Neural cell (in vitro differentiated cells): ENCODE data around the gene ZNF619. TPM values are rescaled to one million over a fixed set of nuclear protein-coding genes. Genes with fewer than 3 reads are reported as not detected.

Experiments
- H2AFZ ChIP-seq: fragments of 200-600, 300-800 bp; sonication (generic), shearing (Covaris generic); 2 replicates; pipeline ENCODE4 v1.6.0; 2014; ENCODE audit warnings: low read depth, mild to moderate bottlenecking, antibody characterized with exemption, low read length, moderate library complexity
- H3F3A ChIP-seq: fragments of 200-600 bp; shearing (Covaris generic); 2 replicates; pipeline ENCODE4 v1.6.1; 2016; ENCODE audit warnings: mild to moderate bottlenecking, moderate library complexity, mixed read lengths, antibody characterized with exemption, low read length; ENCODE audit not compliant: insufficient read depth, poor library complexity, severe bottlenecking
- H3K27ac ChIP-seq: fragments of 200-600, 300-800 bp; sonication (generic), shearing (Covaris generic); 2 replicates; pipeline ENCODE4 v1.5.1; 2014; ENCODE audit warnings: mild to moderate bottlenecking, low read length, moderate library complexity
- H3K27me3 ChIP-seq: fragments of 300-800, 200-600 bp; sonication (generic), shearing (Covaris generic); 2 replicates; pipeline ENCODE4 v1.6.0; 2014; ENCODE audit warnings: mild to moderate bottlenecking, low read depth, low read length, moderate library complexity; ENCODE audit not compliant: insufficient read depth
- H3K36me3 ChIP-seq: fragments of 300-800, 200-600 bp; sonication (generic), shearing (Covaris generic); 2 replicates; pipeline ENCODE4 v1.5.1; 2014; ENCODE audit warnings: mild to moderate bottlenecking, antibody characterized with exemption, low read length, moderate library complexity; ENCODE audit not compliant: insufficient read depth
- H3K4me2 ChIP-seq: fragments of 300-800, 200-600 bp; sonication (generic), shearing (Covaris generic); 2 replicates; pipeline ENCODE4 v1.6.0; 2014; ENCODE audit warnings: mild to moderate bottlenecking, low read length
- H3K4me3 ChIP-seq: fragments of 300-800, 200-600 bp; sonication (generic), shearing (Covaris generic); 2 replicates; pipeline ENCODE4 v1.5.1; 2014; ENCODE audit warnings: mild to moderate bottlenecking, low read length, moderate library complexity
- H3K79me2 ChIP-seq: fragments of 200-600 bp; shearing (Covaris generic); replicated peaks from 2 replicates; pipeline ENCODE4 v1.6.0; 2014; ENCODE audit warnings: mild to moderate bottlenecking, low read length, moderate library complexity; ENCODE audit not compliant: insufficient read depth
- H3K9ac ChIP-seq: fragments of 300-800, 200-600 bp; sonication (generic), shearing (Covaris generic); 2 replicates; pipeline ENCODE4 v1.6.1; 2016; ENCODE audit warnings: mild to moderate bottlenecking, low read length, mixed read lengths
- H3K9me2 ChIP-seq: fragments of 200-600 bp; shearing (Covaris generic); 2 replicates; pipeline ENCODE4 v1.6.1; 2016; ENCODE audit warnings: mild to moderate bottlenecking, low read length, mixed read lengths; ENCODE audit not compliant: insufficient read depth
- H3K9me3 ChIP-seq: fragments of 200-600, 300-800 bp; sonication (generic), shearing (Covaris generic); 2 replicates; pipeline ENCODE4 v1.6.1; 2016; ENCODE audit warnings: mild to moderate bottlenecking, mixed run types, low read length, moderate library complexity, mixed read lengths
- H4K20me1 ChIP-seq: fragments of 200-600 bp; shearing (Covaris generic); 2 replicates; pipeline ENCODE4 v1.6.1; 2016; ENCODE audit warnings: mild to moderate bottlenecking, mixed run types; ENCODE audit not compliant: insufficient read depth
- CTCF ChIP-seq: fragments of 450-650 bp; IDR thresholded peaks from 2 replicates; pipeline ENCODE4 v1.5.1; 2014; ENCODE audit warnings: antibody characterized with exemption, mild to moderate bottlenecking, moderate library complexity; ENCODE audit not compliant: poor library complexity, severe bottlenecking
- EP300 ChIP-seq: fragments of 450-650 bp; conservative IDR thresholded peaks from 2 replicates; pipeline ENCODE4 v1.6.1; 2014; ENCODE audit warnings: antibody characterized with exemption, mild to moderate bottlenecking, moderate library complexity; ENCODE audit not compliant: poor library complexity, severe bottlenecking
- EZH2 ChIP-seq: fragments of 200-600, 300-800 bp; shearing (Covaris generic), sonication (generic); IDR thresholded peaks from 2 replicates; pipeline ENCODE4 v1.6.1; 2014; ENCODE audit warnings: antibody characterized with exemption, low read length, borderline replicate concordance, mild to moderate bottlenecking; ENCODE audit not compliant: insufficient read depth, poor library complexity, severe bottlenecking
- MXI1 ChIP-seq: fragments of 450-650 bp; conservative IDR thresholded peaks from 2 replicates; pipeline ENCODE4 v1.6.1; 2014; ENCODE audit warnings: antibody characterized with exemption, mild to moderate bottlenecking; ENCODE audit not compliant: poor library complexity, severe bottlenecking
- POLR2AphosphoS5 ChIP-seq: IDR thresholded peaks from 2 replicates; pipeline ENCODE4 v1.6.1; 2012
- RAD21 ChIP-seq: fragments of 450-650 bp; conservative IDR thresholded peaks from 2 replicates; pipeline ENCODE4 v1.6.1; 2014; ENCODE audit warnings: antibody characterized with exemption, mild to moderate bottlenecking, moderate library complexity
- REST ChIP-seq: IDR thresholded peaks from 2 replicates; pipeline ENCODE4 v1.6.1; 2012; ENCODE audit warnings: borderline replicate concordance
- SMC3 ChIP-seq: fragments of 450-650 bp; conservative IDR thresholded peaks from 2 replicates; pipeline ENCODE4 v1.6.1; 2014; ENCODE audit warnings: antibody characterized with exemption, mild to moderate bottlenecking, moderate library complexity; ENCODE audit not compliant: poor library complexity
- TAF1 ChIP-seq: IDR thresholded peaks from 2 replicates; pipeline ENCODE4 v1.6.1; 2012; ENCODE audit warnings: low read depth
- polyA plus RNA-seq: library from polyadenylated mRNA; depleted of rRNA; stranded (reverse); fragments of >200 nt; gene quantifications from 2 replicates; pipeline ENCODE4 v1.2.3, GENCODE V29; 2014

ZNF619 gene
- polyA plus RNA-seq, 1 donor from 2014 or later = 0.33 TPM

GRCh38 chr3:40524568-40525285 lies 47.8 kb downstream of the ZNF619 start, which contains the start of gene ZNF621:
Gene ZNF621 (plus strand): TSS chr3:40524960. CDS start chr3:40525841, 881 bp downstream.
- Histone ChIP-seq H3F3A (no peaks in the 10 kb centered on the region), H3K4me2 (peak within 1 kb of the TSS; percentile 63), H3K27ac (peak within 1 kb of the TSS; percentile 63), H3K9me2 (no peaks in the 10 kb centered on the region), H3K79me2 (peaks cover 11% of the 10 kb centered on the region), H2AFZ (peak within 1 kb of the TSS; percentile 90), H3K9me3 (no peaks in the 10 kb centered on the region), H3K36me3 (no peaks in the 10 kb centered on the region), H4K20me1 (no peaks in the 10 kb centered on the region), H3K27me3 (no peaks in the 10 kb centered on the region), H3K9ac (peak within 1 kb of the TSS; percentile 78), H3K4me3 (peak within 1 kb of the TSS; percentile 78)
- no peak for TF ChIP-seq EP300
- peak; percentile 33 for TF ChIP-seq RAD21
- peak; percentile 38 for TF ChIP-seq SMC3
- no peak for TF ChIP-seq TAF1
- TF ChIP-seq MXI1 = peak; percentile 63
- TF ChIP-seq REST = no peak
- TF ChIP-seq POLR2AphosphoS5 = peak; percentile 67
- no peak for TF ChIP-seq CTCF
- TF ChIP-seq EZH2 = no peak

DNA sequence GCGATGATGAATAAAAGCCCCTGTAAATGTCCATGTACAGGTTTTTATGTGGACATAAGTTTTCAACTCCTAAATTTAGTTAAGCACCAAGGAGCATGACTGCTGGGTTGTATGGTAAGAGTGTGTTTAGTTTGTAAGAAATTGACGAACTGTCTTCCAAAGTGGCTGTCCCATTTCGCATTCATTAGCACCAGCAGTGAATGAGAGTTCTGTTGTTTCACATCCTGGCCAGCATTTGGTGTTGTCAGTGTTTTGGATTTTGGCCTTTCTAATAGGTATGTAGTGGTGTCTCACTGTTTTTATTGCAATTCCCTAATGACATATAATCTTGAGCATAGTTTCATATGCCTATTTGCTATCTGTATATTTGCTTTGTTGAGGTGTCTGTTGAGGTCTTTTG lies 51.5 kb downstream of the ZNF619 start:
- Histone ChIP-seq H4K20me1 (no peaks in the 10 kb centered on the region), H3K27ac (no peak overlapping the region), H3K4me3 (no peak overlapping the region), H3K79me2 (peaks cover 11% of the 10 kb centered on the region), H3F3A (no peaks in the 10 kb centered on the region), H3K9ac (no peak overlapping the region), H3K27me3 (no peaks in the 10 kb centered on the region), H3K4me2 (no peak overlapping the region), H3K36me3 (peaks cover 3% of the 10 kb centered on the region), H3K9me3 (no peaks in the 10 kb centered on the region), H2AFZ (no peak overlapping the region), H3K9me2 (no peaks in the 10 kb centered on the region)
- TF ChIP-seq SMC3 (no peak), MXI1 (no peak), CTCF (no peak), RAD21 (no peak), TAF1 (no peak), EZH2 (no peak), REST (no peak), POLR2AphosphoS5 (no peak), EP300 (no peak)
